Esophagus muscularis mucosa (tissue), 4 donors: ENCODE results near the gene EIF3L. TPM values are rescaled to one million over a fixed set of nuclear protein-coding genes. Genes with fewer than 3 reads are reported as not detected.

Source experiments
- DNase-seq: peaks from one replicate; pipeline ENCODE4 v3.0.0-alpha.2; 2017; ENCODE audit errors: extremely low spot score
- H3K27ac ChIP-seq, 4 donors: fragments of 200-600 bp; sonication (generic); replicated peaks in 1 of 4; 1 replicate in 3 of 4; 2 replicates in 1 of 4; pipeline ENCODE4 v1.5.1; 2016 to 2019; ENCODE audit warnings: mild to moderate bottlenecking in 1 of 4
- H3K27me3 ChIP-seq, 4 donors: fragments of 200-600 bp; sonication (generic); one replicate each; pipeline versions ENCODE4 v1.5.1 to v1.6.0; 2016 to 2019
- H3K36me3 ChIP-seq, 4 donors: fragments of 200-600 bp; sonication (generic); one replicate each; pipeline ENCODE4 v1.5.1; 2016 to 2019
- H3K4me1 ChIP-seq, 4 donors: fragments of 200-600 bp; sonication (generic); one replicate each; pipeline ENCODE4 v1.5.1; 2016 to 2019
- H3K4me3 ChIP-seq, 4 donors: fragments of 200-600 bp; sonication (generic); 1 replicate in 2 of 4; 2 replicates in 2 of 4; pipeline ENCODE4 v1.5.1; 2016 to 2019; ENCODE audit warnings: mild to moderate bottlenecking in 4 of 4, moderate library complexity in 1 of 4
- H3K9me3 ChIP-seq, 4 donors: fragments of 200-600 bp; sonication (generic); 1 replicate in 3 of 4; 2 replicates in 1 of 4; pipeline ENCODE4 v1.5.1; 2016 to 2019
- CTCF ChIP-seq, 3 experiments: fragments of 200-600 bp in 2 of 3; fragments of 450-650 bp in 1 of 3; sonication (generic) in 2 of 3; IDR thresholded peaks; one replicate each; pipeline ENCODE4 v1.5.1; 2017 to 2019; ENCODE audit warnings: antibody characterized with exemption in 3 of 3, mild to moderate bottlenecking in 2 of 3, moderate library complexity in 1 of 3
- EP300 ChIP-seq: sonication (generic); formaldehyde crosslinking; IDR thresholded peaks from one replicate; pipeline ENCODE4 v1.6.1; 2017; ENCODE audit warnings: antibody characterized with exemption
- POLR2A ChIP-seq: fragments of 450-650 bp; IDR thresholded peaks from one replicate; pipeline ENCODE4 v1.6.1; 2017; ENCODE audit warnings: antibody characterized with exemption, moderate library complexity, mild to moderate bottlenecking, low read depth
- POLR2AphosphoS5 ChIP-seq, 2 donors: sonication (generic); formaldehyde crosslinking; IDR thresholded peaks; one replicate each; pipeline ENCODE4 v1.6.1; 2017; ENCODE audit warnings: antibody characterized with exemption in 2 of 2
- WGBS: methylation state at CpG from one replicate; pipeline ENCODE4 v1.1.5; 2018; 5-methylcytosine and 5-hydroxymethylcytosine counted together
- intact Hi-C: fragments of 100-400 bp; cut with DNase I; formaldehyde crosslinking; loops from one replicate; pipeline ENCODE4 v1.15.1; 2023
- small RNA-seq, 3 donors: library from RNA; depleted of rRNA; stranded (forward); fragments of <200 nt; gene quantifications; one replicate each; pipeline ENCODE3, GENCODE V24; 2016
- total RNA-seq, 4 donors: library from RNA; depleted of rRNA; stranded (reverse); fragments of >200 nt; gene quantifications; one replicate each; pipeline versions ENCODE4 v1.1.0 to v1.2.1, GENCODE V29; 2016

Gene EIF3L
- total RNA-seq, 4 donors from 2014 or later = 348 to 494 (median 425) TPM

GRCh38 chr22:37932401-37932800 lies 83.2 kb downstream of the EIF3L start:
- TF ChIP-seq POLR2A = no peak
- no peak for TF ChIP-seq POLR2AphosphoS5 (IDR thresholded peaks at IDR 0.05)
- no peak for TF ChIP-seq CTCF (IDR thresholded peaks at IDR 0.05)
- no peak for TF ChIP-seq EP300
- DNase-seq = no peak
- Histone ChIP-seq H3K4me1 (peaks cover 28 to 60% (median 56%) of the 10 kb centered on the region in 4 donors), H3K4me3 (no peak overlapping the region), H3K27ac (peak overlapping the region; percentile 77 to 84 (median 80)), H3K27me3 (no peaks in the 10 kb centered on the region), H3K36me3 (peaks cover 30 to 84% (median 78%) of the 10 kb centered on the region in 4 donors), H3K9me3 (no peaks in the 10 kb centered on the region)
- 76% methylated on average over 8 of the region's 10 CpGs for WGBS
- intact Hi-C loops = loop anchor here (5.0 kb wide), 1 partner anchor 45 kb away; no protein-coding TSS in a partner anchor

- no peak for DNase-seq
- no peak for TF ChIP-seq POLR2AphosphoS5 (IDR thresholded peaks at IDR 0.05)
- TF ChIP-seq EP300 = no peak
- TF ChIP-seq POLR2A = no peak
- no peak for TF ChIP-seq CTCF (IDR thresholded peaks at IDR 0.05)
- H3K4me3 ChIP-seq = no peak overlapping the region
- WGBS = 64% methylated on average over 20 of the region's 21 CpGs
- H3K4me1 ChIP-seq = peaks cover 28 to 60% (median 56%) of the 10 kb centered on the region in 4 donors
- peaks cover 30 to 84% (median 78%) of the 10 kb centered on the region in 4 donors for H3K36me3 ChIP-seq
- no peaks in the 10 kb centered on the region for H3K9me3 ChIP-seq
- H3K27me3 ChIP-seq = no peaks in the 10 kb centered on the region
- intact Hi-C loops = loop anchor here (5.0 kb wide), 1 partner anchor 46 kb away; no protein-coding TSS in a partner anchor
- peak overlapping the region; percentile 77 to 84 (median 80) for H3K27ac ChIP-seq
Observed at GRCh38 chr22:37932821-37933578, 83.8 kb downstream of the EIF3L start.

GRCh38 chr22:37933711-37934376 lies 84.6 kb downstream of the EIF3L start:
- no peaks in the 10 kb centered on the region for H3K27me3 ChIP-seq
- no peak for TF ChIP-seq EP300
- TF ChIP-seq POLR2A = no peak
- peak; percentile 97 to 100 (median 98) for TF ChIP-seq CTCF (IDR thresholded peaks at IDR 0.05)
- TF ChIP-seq POLR2AphosphoS5 (IDR thresholded peaks at IDR 0.05) = peak; percentile 66 to 80
- 0% methylated on average over 2 of the region's 13 CpGs for WGBS
- intact Hi-C loops = loop anchor here (5.0 kb wide), 1 partner anchor 47 kb away; no protein-coding TSS in a partner anchor
- H3K27ac ChIP-seq = peak overlapping the region; percentile 77 to 84 (median 80)
- peaks cover 28 to 55% (median 54%) of the 10 kb centered on the region in 4 donors for H3K4me1 ChIP-seq
- no peak overlapping the region for H3K4me3 ChIP-seq
- no peak for DNase-seq
- no peaks in the 10 kb centered on the region for H3K9me3 ChIP-seq
- H3K36me3 ChIP-seq = peaks cover 28 to 81% (median 78%) of the 10 kb centered on the region in 4 donors

Small RNA genes lying within 50 kb of the gene (small RNA-seq; reads per million reads assigned to genes)
- 0 to 0.37 (median 0.34) reads per million in 3 donors for gene MIR659

Other genes starting within 250 kb of the EIF3L start
- 10 to 100 TPM; 30.3 to 44.7 (median 40.9) TPM for gene GGA1, start 240.6 kb upstream of the EIF3L start, total RNA-seq
- gene SH3BP1, start 209.8 kb upstream of the EIF3L start, total RNA-seq = 1 to 10 TPM; 1.5 to 7.5 (median 4.3) TPM
- 10 to 100 TPM in 3 of 4 donors, 1 to 10 TPM in 1; 7.3 to 28.3 (median 17.4) TPM for gene PDXP, start 190.7 kb upstream of the EIF3L start, total RNA-seq
- gene LGALS1, start 173.8 kb upstream of the EIF3L start, total RNA-seq = 1,000 to 10,000 TPM in 3 of 4 donors, 100 to 1,000 TPM in 1; 710 to 1,112 (median 1,021) TPM
- 10 to 100 TPM in 3 of 4 donors, 1 to 10 TPM in 1; 9.1 to 18.4 (median 14.5) TPM for gene NOL12, start 163.1 kb upstream of the EIF3L start, total RNA-seq
- 100 to 1,000 TPM; 150 to 208 (median 182) TPM for gene TRIOBP, start 152.4 kb upstream of the EIF3L start, total RNA-seq
- 10 to 100 TPM; 11.6 to 15.2 (median 12.3) TPM for gene GCAT, start 41.5 kb upstream of the EIF3L start, total RNA-seq
- not detected for gene GALR3, start 26.0 kb upstream of the EIF3L start, total RNA-seq
- gene ANKRD54, start 5.1 kb upstream of the EIF3L start, total RNA-seq = 10 to 100 TPM; 27.4 to 64.2 (median 48.1) TPM
- gene MICALL1, start 56.9 kb downstream of the EIF3L start, total RNA-seq = 100 to 1,000 TPM in 1 of 4 donors, 10 to 100 TPM in 3; 51.2 to 136 (median 71.2) TPM
- not detected for gene C22orf23, start 104.2 kb downstream of the EIF3L start, total RNA-seq
- 10 to 100 TPM; 45.7 to 93.0 (median 72.1) TPM for gene POLR2F, start 104.3 kb downstream of the EIF3L start, total RNA-seq
- 10 to 100 TPM; 10.3 to 29.5 (median 17.7) TPM for gene SOX10, start 135.1 kb downstream of the EIF3L start, total RNA-seq
- gene PICK1, start 208.0 kb downstream of the EIF3L start, total RNA-seq = 10 to 100 TPM; 23.3 to 36.1 (median 31.1) TPM
- gene SLC16A8, start 234.8 kb downstream of the EIF3L start, total RNA-seq = under 1 TPM in 3 of 4 donors, not detected in 1; 0.29 to 0.65 (median 0.33) TPM